ENCODE measurements around the gene AP1G1.

The AP1G1 gene

DNA sequence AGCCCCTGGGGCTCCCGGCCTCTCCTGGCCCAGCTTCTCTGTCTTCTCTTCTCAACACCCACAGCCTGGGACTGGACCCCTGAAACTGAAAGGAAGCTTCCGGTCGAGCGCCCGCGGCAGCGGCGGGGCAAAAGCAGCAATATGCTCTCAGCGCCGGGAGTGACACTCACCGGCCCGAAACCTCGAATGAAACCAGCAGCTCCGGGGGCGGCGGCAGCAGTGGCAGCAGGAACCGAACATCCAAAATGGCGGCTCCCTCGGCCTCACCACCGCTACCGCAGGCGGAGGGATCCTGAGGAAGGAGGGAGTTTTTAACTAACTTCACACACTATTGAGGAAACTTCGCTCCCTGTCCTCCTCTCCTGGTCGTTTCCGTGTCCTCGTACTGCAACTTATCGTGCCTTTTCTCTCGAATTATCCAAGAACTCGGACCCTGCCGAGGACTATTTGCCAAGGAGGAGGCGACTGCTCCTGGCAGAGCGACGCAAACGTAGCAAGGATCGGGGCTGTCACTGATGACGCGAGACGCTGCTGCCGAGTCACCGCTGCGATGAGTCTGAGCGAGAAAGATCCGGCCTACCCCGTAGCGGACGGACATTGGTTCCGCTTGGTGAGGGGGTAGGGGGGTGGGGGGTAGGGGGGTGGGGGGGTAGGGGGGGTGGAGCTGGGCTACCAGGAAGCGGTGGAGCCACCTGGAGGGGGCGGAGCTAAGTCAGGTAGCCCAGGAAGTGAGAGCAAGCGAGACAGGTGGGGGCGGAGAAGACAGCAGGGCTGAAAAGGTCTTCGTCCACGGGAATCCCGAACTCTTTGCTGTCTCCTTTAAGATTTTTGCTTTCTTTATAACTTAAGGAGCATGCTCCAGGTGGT is at the start of gene AP1G1:
Gene AP1G1 (minus strand): TSS at position 242 of the 867 bp plus-strand sequence. CDS start 19,355 bp downstream, outside the sequence.
- Histone ChIP-seq H3K9me3 (ENCODE audit: low read length) (no peaks in the 10 kb centered on the region), H3K4me3 (ENCODE audit: low read length) (peak within 1 kb of the TSS; percentile 92), H3K27me3 (ENCODE audit: insufficient read depth, low read length) (no peaks in the 10 kb centered on the region), H3K4me1 (ENCODE audit: insufficient read depth, low read length) (peaks cover 23% of the 10 kb centered on the region), H3K36me3 (ENCODE audit: insufficient read depth, low read length) (peaks cover 12% of the 10 kb centered on the region), H2AFZ (ENCODE audit: low read depth, low read length) (peak within 1 kb of the TSS; percentile 93)

GRCh38 chr16:71855937-71856662 is 47.5 kb upstream of the AP1G1 start:
- Histone ChIP-seq H3K36me3 (ENCODE audit: insufficient read depth, low read length) (peaks cover 71% of the 10 kb centered on the region), H3K9me3 (ENCODE audit: low read length) (no peaks in the 10 kb centered on the region), H3K4me3 (ENCODE audit: low read length) (no peak overlapping the region)

GRCh38 chr16:71854369-71854948 is 45.8 kb upstream of the AP1G1 start:
- Histone ChIP-seq H3K9me3 (ENCODE audit: low read length) (no peaks in the 10 kb centered on the region), H3K36me3 (ENCODE audit: insufficient read depth, low read length) (peaks cover 75% of the 10 kb centered on the region), H3K4me1 (ENCODE audit: insufficient read depth, low read length) (no peaks in the 10 kb centered on the region), H3K4me3 (ENCODE audit: low read length) (no peak overlapping the region), H2AFZ (ENCODE audit: low read depth, low read length) (no peak overlapping the region), H3K27me3 (ENCODE audit: insufficient read depth, low read length) (no peaks in the 10 kb centered on the region)

More at GRCh38 chr16:71855937-71856662, 47.5 kb upstream of the AP1G1 start:
- H3K27me3 ChIP-seq (ENCODE audit: insufficient read depth, low read length), result no peaks in the 10 kb centered on the region
- H3K4me1 ChIP-seq (ENCODE audit: insufficient read depth, low read length), result no peaks in the 10 kb centered on the region
- H2AFZ ChIP-seq (ENCODE audit: low read depth, low read length), result no peak overlapping the region

DNA sequence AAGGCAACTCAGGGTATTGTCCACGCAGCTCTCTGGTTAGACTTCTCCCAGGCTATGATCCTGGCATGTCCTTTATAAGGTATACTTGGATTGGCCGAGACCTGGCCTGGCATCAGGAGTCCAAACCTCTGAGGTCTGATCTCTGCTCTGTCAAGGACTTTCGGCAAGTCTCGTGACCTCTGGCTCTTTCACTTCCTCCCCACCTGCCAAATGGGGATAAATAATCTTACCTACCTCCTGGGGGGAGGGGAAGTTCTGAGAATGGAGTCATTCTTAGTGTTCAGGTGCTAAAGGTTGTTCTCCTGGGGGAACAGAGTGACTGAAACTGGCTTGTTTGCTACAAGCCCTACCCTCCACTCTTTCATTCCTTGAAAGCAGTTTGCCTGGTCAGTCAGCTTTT is 44.8 kb upstream of the AP1G1 start:
- Histone ChIP-seq H2AFZ (ENCODE audit: low read depth, low read length) (no peak overlapping the region), H3K9me3 (ENCODE audit: low read length) (no peaks in the 10 kb centered on the region), H3K36me3 (ENCODE audit: insufficient read depth, low read length) (peaks cover 77% of the 10 kb centered on the region), H3K27me3 (ENCODE audit: insufficient read depth, low read length) (no peaks in the 10 kb centered on the region), H3K4me3 (ENCODE audit: low read length) (no peak overlapping the region), H3K4me1 (ENCODE audit: insufficient read depth, low read length) (no peaks in the 10 kb centered on the region)

GRCh38 chr16:71852561-71852960 is 43.9 kb upstream of the AP1G1 start:
- H2AFZ ChIP-seq (ENCODE audit: low read depth, low read length), result no peak overlapping the region
- no peaks in the 10 kb centered on the region for H3K27me3 ChIP-seq (ENCODE audit: insufficient read depth, low read length)
- H3K4me1 ChIP-seq (ENCODE audit: insufficient read depth, low read length), result peaks cover 3% of the 10 kb centered on the region
- no peaks in the 10 kb centered on the region for H3K9me3 ChIP-seq (ENCODE audit: low read length)
- H3K4me3 ChIP-seq (ENCODE audit: low read length), result no peak overlapping the region
- peaks cover 81% of the 10 kb centered on the region for H3K36me3 ChIP-seq (ENCODE audit: insufficient read depth, low read length)

GRCh38 chr16:71852158-71852557 is 43.5 kb upstream of the AP1G1 start:
- Histone ChIP-seq H3K27me3 (ENCODE audit: insufficient read depth, low read length) (no peaks in the 10 kb centered on the region), H3K9me3 (ENCODE audit: low read length) (no peaks in the 10 kb centered on the region), H3K36me3 (ENCODE audit: insufficient read depth, low read length) (peaks cover 81% of the 10 kb centered on the region), H3K4me1 (ENCODE audit: insufficient read depth, low read length) (peaks cover 7% of the 10 kb centered on the region), H3K4me3 (ENCODE audit: low read length) (no peak overlapping the region), H2AFZ (ENCODE audit: low read depth, low read length) (no peak overlapping the region)

- no peaks in the 10 kb centered on the region for H3K27me3 ChIP-seq (ENCODE audit: insufficient read depth, low read length)
- H3K9me3 ChIP-seq (ENCODE audit: low read length), result no peaks in the 10 kb centered on the region
- peaks cover 81% of the 10 kb centered on the region for H3K36me3 ChIP-seq (ENCODE audit: insufficient read depth, low read length)
- H3K4me3 ChIP-seq (ENCODE audit: low read length), result no peak overlapping the region
- H2AFZ ChIP-seq (ENCODE audit: low read depth, low read length), result no peak overlapping the region
- peaks cover 11% of the 10 kb centered on the region for H3K4me1 ChIP-seq (ENCODE audit: insufficient read depth, low read length)
Measured at GRCh38 chr16:71851746-71852145, 43.1 kb upstream of the AP1G1 start.

DNA sequence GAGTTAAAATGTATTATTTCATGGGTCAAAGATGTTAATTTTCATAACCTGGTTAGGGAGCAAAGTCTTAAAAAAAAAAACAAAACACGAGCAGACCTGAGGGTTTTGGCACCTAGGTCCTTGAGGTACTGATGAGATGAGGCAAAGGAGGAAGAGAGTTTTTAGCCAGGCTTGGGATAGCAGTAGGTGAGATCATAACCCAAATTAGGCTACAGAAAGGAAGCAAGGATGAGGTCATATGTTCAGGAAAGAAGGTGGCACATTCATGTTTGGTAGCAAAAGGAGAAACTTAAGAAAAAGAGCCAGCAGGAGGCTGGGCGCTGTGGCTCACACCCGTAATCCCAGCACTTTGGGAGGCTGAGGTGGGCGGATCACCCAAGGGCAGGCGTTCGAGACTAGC is 40.0 kb upstream of the AP1G1 start:
- no peaks in the 10 kb centered on the region for H3K27me3 ChIP-seq (ENCODE audit: insufficient read depth, low read length)
- peaks cover 55% of the 10 kb centered on the region for H3K36me3 ChIP-seq (ENCODE audit: insufficient read depth, low read length)
- no peak overlapping the region for H3K4me3 ChIP-seq (ENCODE audit: low read length)
- peaks cover 17% of the 10 kb centered on the region for H3K4me1 ChIP-seq (ENCODE audit: insufficient read depth, low read length)
- H2AFZ ChIP-seq (ENCODE audit: low read depth, low read length), result no peak overlapping the region
- H3K9me3 ChIP-seq (ENCODE audit: low read length), result no peaks in the 10 kb centered on the region

GRCh38 chr16:71847096-71847495 is 38.5 kb upstream of the AP1G1 start:
- Histone ChIP-seq H3K36me3 (ENCODE audit: insufficient read depth, low read length) (peaks cover 43% of the 10 kb centered on the region), H3K4me1 (ENCODE audit: insufficient read depth, low read length) (peaks cover 17% of the 10 kb centered on the region), H3K9me3 (ENCODE audit: low read length) (no peaks in the 10 kb centered on the region), H3K4me3 (ENCODE audit: low read length) (peak overlapping the region; percentile 80), H2AFZ (ENCODE audit: low read depth, low read length) (no peak overlapping the region), H3K27me3 (ENCODE audit: insufficient read depth, low read length) (no peaks in the 10 kb centered on the region)

GRCh38 chr16:71846431-71846830 is 37.8 kb upstream of the AP1G1 start:
- peak overlapping the region; percentile 80 for H3K4me3 ChIP-seq (ENCODE audit: low read length)
- H3K27me3 ChIP-seq (ENCODE audit: insufficient read depth, low read length), result no peaks in the 10 kb centered on the region
- peaks cover 17% of the 10 kb centered on the region for H3K4me1 ChIP-seq (ENCODE audit: insufficient read depth, low read length)
- no peaks in the 10 kb centered on the region for H3K9me3 ChIP-seq (ENCODE audit: low read length)
- H2AFZ ChIP-seq (ENCODE audit: low read depth, low read length), result peak overlapping the region; percentile 95
- peaks cover 38% of the 10 kb centered on the region for H3K36me3 ChIP-seq (ENCODE audit: insufficient read depth, low read length)

DNA sequence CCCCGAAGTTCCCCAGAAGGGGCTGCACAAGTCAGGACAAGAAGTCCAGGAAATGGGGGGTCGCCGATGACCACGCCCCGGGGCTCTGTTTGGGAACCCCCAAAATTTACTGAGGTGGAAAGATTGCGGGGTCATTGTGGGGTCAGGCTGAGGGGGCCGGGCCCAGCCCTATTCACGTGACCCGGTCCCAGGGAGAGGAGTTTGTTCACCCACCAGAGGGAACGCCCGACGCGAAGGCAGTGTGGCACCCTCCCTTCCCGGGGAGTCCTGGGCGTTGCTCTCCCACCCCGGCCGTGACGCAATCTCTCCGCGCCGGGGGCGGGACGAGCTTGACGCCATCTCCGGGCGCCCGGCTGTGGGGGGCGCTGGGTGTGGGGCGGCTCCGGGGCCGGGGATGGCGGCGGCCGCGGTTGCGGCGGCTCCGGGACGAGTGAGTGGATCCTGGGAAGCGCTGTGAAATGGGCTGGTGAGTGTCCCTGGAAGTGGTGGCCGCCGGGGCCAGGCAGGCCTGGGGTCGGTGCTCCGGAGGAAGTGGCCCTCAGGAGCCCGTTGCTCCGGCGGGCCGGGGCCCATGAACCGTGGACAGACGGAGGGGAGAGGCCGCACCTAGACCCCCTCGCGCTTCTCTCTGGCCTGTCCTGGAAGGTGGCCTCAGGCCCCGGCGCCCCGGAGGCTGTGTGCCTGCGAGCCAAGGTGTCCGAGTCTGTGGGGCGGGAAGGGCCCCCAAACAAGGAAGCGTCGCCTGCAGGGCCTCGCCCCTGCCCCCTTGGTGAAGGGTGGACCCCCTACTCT is 37.2 kb upstream of the AP1G1 start, which contains the start of gene ATXN1L:
Gene ATXN1L (plus strand): TSS at position 338 of the 792 bp plus-strand sequence. CDS start 3,765 bp downstream, outside the sequence.
- Histone ChIP-seq H3K36me3 (ENCODE audit: insufficient read depth, low read length) (peaks cover 32% of the 10 kb centered on the region), H3K27me3 (ENCODE audit: insufficient read depth, low read length) (no peaks in the 10 kb centered on the region), H3K4me1 (ENCODE audit: insufficient read depth, low read length) (peaks cover 17% of the 10 kb centered on the region), H2AFZ (ENCODE audit: low read depth, low read length) (peak within 1 kb of the TSS; percentile 95), H3K9me3 (ENCODE audit: low read length) (no peaks in the 10 kb centered on the region), H3K4me3 (ENCODE audit: low read length) (peak within 1 kb of the TSS; percentile 80)

DNA sequence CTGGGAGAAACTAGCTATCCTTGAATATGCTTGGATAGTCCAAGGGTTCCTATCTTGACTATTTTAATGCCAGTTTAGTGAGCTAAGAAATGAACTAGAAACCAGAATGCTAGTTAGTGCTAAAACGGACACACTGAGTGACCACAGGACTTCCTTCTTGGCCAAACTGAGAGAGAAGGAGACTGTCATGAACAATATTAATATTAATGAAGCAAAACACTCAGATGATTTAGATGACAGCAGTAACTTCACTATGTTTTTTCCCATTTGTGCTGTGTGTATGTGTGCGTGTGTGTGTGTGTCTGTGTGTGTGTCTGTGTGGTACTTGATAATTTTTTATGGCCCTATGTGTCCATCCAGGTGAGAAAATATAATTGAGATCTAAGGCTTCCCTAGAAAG is 34.9 kb upstream of the AP1G1 start:
- Histone ChIP-seq H2AFZ (ENCODE audit: low read depth, low read length) (no peak overlapping the region), H3K36me3 (ENCODE audit: insufficient read depth, low read length) (peaks cover 9% of the 10 kb centered on the region), H3K9me3 (ENCODE audit: low read length) (no peaks in the 10 kb centered on the region), H3K27me3 (ENCODE audit: insufficient read depth, low read length) (no peaks in the 10 kb centered on the region), H3K4me3 (ENCODE audit: low read length) (no peak overlapping the region), H3K4me1 (ENCODE audit: insufficient read depth, low read length) (peaks cover 17% of the 10 kb centered on the region)
